HG03175 (cell line): Measurements from ENCODE around the gene RAB8B.
"Not testable (repeated sequence)": the region's sequence is repeated elsewhere in the genome, so short reads cannot be mapped to it uniquely, and the experiment has no call there.

ENCODE experiments used
- ATAC-seq: cut with Tn5 transposase; IDR thresholded peaks from one replicate; pipeline ENCODE4 v1.9.1; 2021; ENCODE audit warnings: mild to moderate bottlenecking, moderate library complexity; ENCODE audit not compliant: unreplicated experiment

The RAB8B gene

GRCh38 chr15:63203451-63204090 is 14.2 kb downstream of the RAB8B start:
- peak; percentile 76 for ATAC-seq

GRCh38 chr15:63206079-63206478 is 16.7 kb downstream of the RAB8B start:
- ATAC-seq = no peak

- not testable (repeated sequence) for ATAC-seq
These were observed 19.4 kb downstream of the RAB8B start for GRCh38 chr15:63208824-63209223.

- ATAC-seq = no peak
These were observed 21.0 kb downstream of the RAB8B start for GRCh38 chr15:63210151-63211091.

- no peak for ATAC-seq
These were observed 21.7 kb downstream of the RAB8B start for GRCh38 chr15:63211092-63211490.

GRCh38 chr15:63211549-63211948 is 22.1 kb downstream of the RAB8B start:
- ATAC-seq = no peak

- ATAC-seq = peak; percentile 52
These were observed 22.9 kb downstream of the RAB8B start for GRCh38 chr15:63212050-63213004.

- ATAC-seq = no peak
These were observed 28.8 kb downstream of the RAB8B start for GRCh38 chr15:63218100-63218808.

GRCh38 chr15:63219196-63219710 is 29.8 kb downstream of the RAB8B start:
- ATAC-seq = no peak

- no peak for ATAC-seq
These were observed 31.9 kb downstream of the RAB8B start for GRCh38 chr15:63221346-63221745.

- no peak for ATAC-seq
These were observed 34.1 kb downstream of the RAB8B start for GRCh38 chr15:63223463-63223862.

- ATAC-seq = no peak
These were observed 36.0 kb downstream of the RAB8B start for GRCh38 chr15:63225381-63225780.

- no peak for ATAC-seq
These were observed 36.9 kb downstream of the RAB8B start for GRCh38 chr15:63226155-63226883.

- ATAC-seq = no peak
These were observed 37.6 kb downstream of the RAB8B start for GRCh38 chr15:63226966-63227401.

- ATAC-seq = no peak
These were observed 38.3 kb downstream of the RAB8B start for GRCh38 chr15:63227689-63228088.

GRCh38 chr15:63231206-63231605 is 41.8 kb downstream of the RAB8B start:
- ATAC-seq = no peak

- ATAC-seq = no peak
These were observed 42.3 kb downstream of the RAB8B start for GRCh38 chr15:63231706-63232105.

GRCh38 chr15:63232405-63232804 is 43.0 kb downstream of the RAB8B start:
- ATAC-seq = no peak

GRCh38 chr15:63232943-63233342 is 43.5 kb downstream of the RAB8B start:
- ATAC-seq = no peak
